Neural cell (in vitro differentiated cells): ENCODE data around the gene KIFAP3. TPM values are rescaled to one million over a fixed set of nuclear protein-coding genes. Genes with fewer than 3 reads are reported as not detected.
A peak's percentile ranks its signal among the peaks of the same experiment; 100 is the strongest.
"Not testable (repeated sequence)": the region's sequence is repeated elsewhere in the genome, so short reads cannot be mapped to it uniquely, and the experiment has no call there.

Experiments used
- H2AFZ ChIP-seq: fragments of 200-600, 300-800 bp; sonication (generic), shearing (Covaris generic); 2 replicates; pipeline ENCODE4 v1.6.0; 2014; ENCODE audit warnings: low read depth, mild to moderate bottlenecking, antibody characterized with exemption, low read length, moderate library complexity
- H3F3A ChIP-seq: fragments of 200-600 bp; shearing (Covaris generic); 2 replicates; pipeline ENCODE4 v1.6.1; 2016; ENCODE audit warnings: mild to moderate bottlenecking, moderate library complexity, mixed read lengths, antibody characterized with exemption, low read length; ENCODE audit not compliant: insufficient read depth, poor library complexity, severe bottlenecking
- H3K27ac ChIP-seq: fragments of 200-600, 300-800 bp; sonication (generic), shearing (Covaris generic); 2 replicates; pipeline ENCODE4 v1.5.1; 2014; ENCODE audit warnings: mild to moderate bottlenecking, low read length, moderate library complexity
- H3K27me3 ChIP-seq: fragments of 300-800, 200-600 bp; sonication (generic), shearing (Covaris generic); 2 replicates; pipeline ENCODE4 v1.6.0; 2014; ENCODE audit warnings: mild to moderate bottlenecking, low read depth, low read length, moderate library complexity; ENCODE audit not compliant: insufficient read depth
- H3K36me3 ChIP-seq: fragments of 300-800, 200-600 bp; sonication (generic), shearing (Covaris generic); 2 replicates; pipeline ENCODE4 v1.5.1; 2014; ENCODE audit warnings: mild to moderate bottlenecking, antibody characterized with exemption, low read length, moderate library complexity; ENCODE audit not compliant: insufficient read depth
- H3K4me2 ChIP-seq: fragments of 300-800, 200-600 bp; sonication (generic), shearing (Covaris generic); 2 replicates; pipeline ENCODE4 v1.6.0; 2014; ENCODE audit warnings: mild to moderate bottlenecking, low read length
- H3K4me3 ChIP-seq: fragments of 300-800, 200-600 bp; sonication (generic), shearing (Covaris generic); 2 replicates; pipeline ENCODE4 v1.5.1; 2014; ENCODE audit warnings: mild to moderate bottlenecking, low read length, moderate library complexity
- H3K79me2 ChIP-seq: fragments of 200-600 bp; shearing (Covaris generic); replicated peaks from 2 replicates; pipeline ENCODE4 v1.6.0; 2014; ENCODE audit warnings: mild to moderate bottlenecking, low read length, moderate library complexity; ENCODE audit not compliant: insufficient read depth
- H3K9ac ChIP-seq: fragments of 300-800, 200-600 bp; sonication (generic), shearing (Covaris generic); 2 replicates; pipeline ENCODE4 v1.6.1; 2016; ENCODE audit warnings: mild to moderate bottlenecking, low read length, mixed read lengths
- H3K9me2 ChIP-seq: fragments of 200-600 bp; shearing (Covaris generic); 2 replicates; pipeline ENCODE4 v1.6.1; 2016; ENCODE audit warnings: mild to moderate bottlenecking, low read length, mixed read lengths; ENCODE audit not compliant: insufficient read depth
- H3K9me3 ChIP-seq: fragments of 200-600, 300-800 bp; sonication (generic), shearing (Covaris generic); 2 replicates; pipeline ENCODE4 v1.6.1; 2016; ENCODE audit warnings: mild to moderate bottlenecking, mixed run types, low read length, moderate library complexity, mixed read lengths
- H4K20me1 ChIP-seq: fragments of 200-600 bp; shearing (Covaris generic); 2 replicates; pipeline ENCODE4 v1.6.1; 2016; ENCODE audit warnings: mild to moderate bottlenecking, mixed run types; ENCODE audit not compliant: insufficient read depth
- CTCF ChIP-seq: fragments of 450-650 bp; IDR thresholded peaks from 2 replicates; pipeline ENCODE4 v1.5.1; 2014; ENCODE audit warnings: antibody characterized with exemption, mild to moderate bottlenecking, moderate library complexity; ENCODE audit not compliant: poor library complexity, severe bottlenecking
- EP300 ChIP-seq: fragments of 450-650 bp; conservative IDR thresholded peaks from 2 replicates; pipeline ENCODE4 v1.6.1; 2014; ENCODE audit warnings: antibody characterized with exemption, mild to moderate bottlenecking, moderate library complexity; ENCODE audit not compliant: poor library complexity, severe bottlenecking
- EZH2 ChIP-seq: fragments of 200-600, 300-800 bp; shearing (Covaris generic), sonication (generic); IDR thresholded peaks from 2 replicates; pipeline ENCODE4 v1.6.1; 2014; ENCODE audit warnings: antibody characterized with exemption, low read length, borderline replicate concordance, mild to moderate bottlenecking; ENCODE audit not compliant: insufficient read depth, poor library complexity, severe bottlenecking
- MXI1 ChIP-seq: fragments of 450-650 bp; conservative IDR thresholded peaks from 2 replicates; pipeline ENCODE4 v1.6.1; 2014; ENCODE audit warnings: antibody characterized with exemption, mild to moderate bottlenecking; ENCODE audit not compliant: poor library complexity, severe bottlenecking
- POLR2AphosphoS5 ChIP-seq: IDR thresholded peaks from 2 replicates; pipeline ENCODE4 v1.6.1; 2012
- RAD21 ChIP-seq: fragments of 450-650 bp; conservative IDR thresholded peaks from 2 replicates; pipeline ENCODE4 v1.6.1; 2014; ENCODE audit warnings: antibody characterized with exemption, mild to moderate bottlenecking, moderate library complexity
- REST ChIP-seq: IDR thresholded peaks from 2 replicates; pipeline ENCODE4 v1.6.1; 2012; ENCODE audit warnings: borderline replicate concordance
- SMC3 ChIP-seq: fragments of 450-650 bp; conservative IDR thresholded peaks from 2 replicates; pipeline ENCODE4 v1.6.1; 2014; ENCODE audit warnings: antibody characterized with exemption, mild to moderate bottlenecking, moderate library complexity; ENCODE audit not compliant: poor library complexity
- TAF1 ChIP-seq: IDR thresholded peaks from 2 replicates; pipeline ENCODE4 v1.6.1; 2012; ENCODE audit warnings: low read depth
- polyA plus RNA-seq: library from polyadenylated mRNA; depleted of rRNA; stranded (reverse); fragments of >200 nt; gene quantifications from 2 replicates; pipeline ENCODE4 v1.2.3, GENCODE V29; 2014

The KIFAP3 gene
- polyA plus RNA-seq, 1 donor from 2014 or later, result 256 TPM

GRCh38 chr1:170010443-170010842 lies 64.1 kb downstream of the KIFAP3 start:
- Histone ChIP-seq H3F3A (peaks cover 3% of the 10 kb centered on the region), H3K36me3 (no peaks in the 10 kb centered on the region), H3K9ac (no peak overlapping the region), H3K79me2 (no peaks in the 10 kb centered on the region), H3K27ac (no peak overlapping the region), H3K9me2 (no peaks in the 10 kb centered on the region), H2AFZ (no peak overlapping the region), H3K4me2 (no peak overlapping the region), H3K9me3 (no peaks in the 10 kb centered on the region), H3K27me3 (no peaks in the 10 kb centered on the region), H3K4me3 (no peak overlapping the region), H4K20me1 (no peaks in the 10 kb centered on the region)
- TF ChIP-seq EZH2 (no peak), TAF1 (no peak), CTCF (peak; percentile 56), SMC3 (peak; percentile 68), RAD21 (peak; percentile 65), EP300 (no peak), REST (no peak), POLR2AphosphoS5 (no peak)

- Histone ChIP-seq H3K27me3 (no peaks in the 10 kb centered on the region), H3K79me2 (no peaks in the 10 kb centered on the region), H2AFZ (no peak overlapping the region), H3K36me3 (no peaks in the 10 kb centered on the region), H4K20me1 (no peaks in the 10 kb centered on the region), H3K9ac (no peak overlapping the region), H3K4me2 (no peak overlapping the region), H3K9me2 (no peaks in the 10 kb centered on the region), H3K9me3 (no peaks in the 10 kb centered on the region), H3K27ac (no peak overlapping the region), H3K4me3 (no peak overlapping the region), H3F3A (peaks cover 3% of the 10 kb centered on the region)
- no peak for TF ChIP-seq EP300
- no peak for TF ChIP-seq SMC3
- no peak for TF ChIP-seq MXI1
- TF ChIP-seq EZH2, result no peak
- TF ChIP-seq POLR2AphosphoS5, result no peak
- no peak for TF ChIP-seq TAF1
- TF ChIP-seq REST, result no peak
- TF ChIP-seq RAD21, result no peak
- no peak for TF ChIP-seq CTCF
Measured at GRCh38 chr1:170009551-170009950, 64.9 kb downstream of the KIFAP3 start.

- H2AFZ ChIP-seq, H3K79me2 ChIP-seq, H3K27me3 ChIP-seq, H3K27ac ChIP-seq, H3K9me2 ChIP-seq, H3K4me3 ChIP-seq, H3K36me3 ChIP-seq, H3F3A ChIP-seq, H3K4me2 ChIP-seq, H3K9me3 ChIP-seq, H4K20me1 ChIP-seq, H3K9ac ChIP-seq: not testable (repeated sequence)
Measured at GRCh38 chr1:170008745-170009144, 65.8 kb downstream of the KIFAP3 start.
